Stimulated activated CD8-positive, alpha-beta memory T cell treated with anti-CD3 and anti-CD28 coated beads, Interleukin-15, amount 100 ng/mL, for 1 hour (primary cell): ENCODE results near the gene CAMTA1.
"Not testable (repeated sequence)": the region's sequence is repeated elsewhere in the genome, so short reads cannot be mapped to it uniquely, and the experiment has no call there.

Experiments
- DNase-seq: peaks from one replicate; pipeline ENCODE4 v3.0.0-alpha.2; 2020; ENCODE audit warnings: low read depth

Gene CAMTA1

GRCh38 chr1:7409278-7409677 is 624.0 kb downstream of the CAMTA1 start:
- no peak for DNase-seq

- DNase-seq, result no peak
These were observed 624.9 kb downstream of the CAMTA1 start for GRCh38 chr1:7410156-7410555.

DNA sequence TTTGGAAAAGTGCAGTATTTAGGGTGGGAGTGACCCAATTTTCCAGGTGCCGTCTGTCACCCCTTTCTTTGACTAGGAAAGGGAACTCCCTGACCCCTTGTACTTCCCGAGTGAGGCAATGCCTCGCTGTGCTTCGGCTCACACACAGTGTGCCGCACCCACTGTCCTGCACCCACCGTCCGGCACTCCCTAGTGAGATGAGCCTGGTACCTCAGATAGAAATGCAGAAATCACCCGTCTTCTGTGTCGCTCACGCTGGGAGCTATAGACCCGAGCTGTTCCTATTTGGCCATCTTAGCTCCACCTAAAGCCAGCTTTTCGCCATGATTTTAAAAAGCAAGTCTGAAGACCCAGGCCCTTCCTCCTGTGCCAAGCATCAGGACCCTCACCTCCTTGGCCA is 632.4 kb downstream of the CAMTA1 start:
- DNase-seq, result not testable (repeated sequence)

GRCh38 chr1:7418442-7419080 is 633.3 kb downstream of the CAMTA1 start:
- no peak for DNase-seq

GRCh38 chr1:7420098-7420445 is 634.8 kb downstream of the CAMTA1 start:
- no peak for DNase-seq

- no peak for DNase-seq
These were observed 635.3 kb downstream of the CAMTA1 start for GRCh38 chr1:7420470-7421100.

DNA sequence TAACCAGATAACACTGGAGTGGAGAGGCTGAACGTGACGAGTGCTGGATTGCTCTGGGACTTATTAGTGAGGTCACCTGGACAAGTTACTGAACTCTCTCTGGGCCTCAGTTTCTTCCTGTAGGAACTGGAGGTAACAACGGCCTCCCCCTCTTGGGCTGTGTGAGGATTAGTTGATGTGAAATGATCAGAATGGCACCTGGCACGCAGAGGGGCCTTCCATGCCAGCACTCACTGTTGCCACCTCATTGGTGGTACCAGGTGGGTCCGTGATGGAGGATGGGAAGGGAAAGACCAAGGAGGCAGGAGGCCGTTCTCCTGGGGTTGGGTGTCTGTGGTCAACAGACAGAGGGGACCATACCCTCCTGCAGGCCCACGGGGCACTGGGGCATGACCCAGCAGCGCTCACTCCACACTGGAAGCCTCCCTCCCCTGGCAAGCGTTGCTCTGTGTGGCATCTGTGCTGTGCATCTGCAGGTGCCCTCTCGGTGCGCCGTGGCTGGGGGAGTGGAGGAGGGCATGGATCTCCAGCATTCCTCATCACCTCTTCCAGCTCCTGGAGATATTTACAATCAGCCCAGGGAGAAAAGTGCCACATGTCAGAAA is 636.3 kb downstream of the CAMTA1 start:
- no peak for DNase-seq

DNA sequence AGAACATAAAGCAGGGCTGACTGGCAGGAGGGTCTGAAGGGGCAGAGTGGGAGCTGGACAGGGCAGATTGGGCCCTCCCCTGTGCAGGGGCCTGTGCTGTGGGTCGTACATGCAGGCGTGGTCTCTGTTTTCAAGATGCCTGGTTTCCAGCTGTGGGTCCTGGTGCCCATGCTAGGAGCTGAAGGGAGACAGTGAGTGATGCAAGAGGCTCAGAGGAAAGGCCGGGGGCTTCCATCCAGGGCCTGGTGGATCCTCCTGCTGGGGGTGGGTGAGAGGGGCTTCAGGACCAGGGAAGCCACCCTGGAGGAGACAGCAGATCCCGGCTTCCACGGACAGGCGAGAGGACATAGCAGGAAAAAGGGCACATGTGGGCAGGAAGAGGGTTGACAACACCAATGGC is 636.8 kb downstream of the CAMTA1 start:
- no peak for DNase-seq

DNA sequence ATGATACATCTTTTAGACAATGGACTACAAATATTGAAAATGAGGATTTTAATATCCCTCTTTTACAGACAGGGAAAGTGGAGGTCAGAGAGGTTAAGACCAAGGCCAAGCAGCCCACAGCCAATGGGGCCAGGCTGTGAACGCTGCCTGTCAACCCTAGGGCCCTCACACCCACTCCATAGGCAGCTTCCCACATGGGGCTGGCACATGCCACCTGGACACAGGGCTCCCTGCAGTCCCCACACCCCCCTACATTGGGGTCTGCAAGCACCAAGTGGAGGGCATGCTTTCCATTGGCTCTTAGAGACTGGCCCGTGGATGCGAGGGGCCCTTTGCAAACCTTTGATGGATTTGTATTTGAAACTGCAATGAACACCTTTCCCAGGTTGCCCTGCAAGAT is 637.3 kb downstream of the CAMTA1 start:
- DNase-seq, result no peak

- no peak for DNase-seq
These were observed 637.7 kb downstream of the CAMTA1 start for GRCh38 chr1:7422966-7423365.

GRCh38 chr1:7424352-7424890 is 639.2 kb downstream of the CAMTA1 start:
- DNase-seq, result no peak

- DNase-seq, result no peak
These were observed 640.0 kb downstream of the CAMTA1 start for GRCh38 chr1:7425229-7425628.

- DNase-seq, result no peak
These were observed 640.5 kb downstream of the CAMTA1 start for GRCh38 chr1:7425771-7426170.

DNA sequence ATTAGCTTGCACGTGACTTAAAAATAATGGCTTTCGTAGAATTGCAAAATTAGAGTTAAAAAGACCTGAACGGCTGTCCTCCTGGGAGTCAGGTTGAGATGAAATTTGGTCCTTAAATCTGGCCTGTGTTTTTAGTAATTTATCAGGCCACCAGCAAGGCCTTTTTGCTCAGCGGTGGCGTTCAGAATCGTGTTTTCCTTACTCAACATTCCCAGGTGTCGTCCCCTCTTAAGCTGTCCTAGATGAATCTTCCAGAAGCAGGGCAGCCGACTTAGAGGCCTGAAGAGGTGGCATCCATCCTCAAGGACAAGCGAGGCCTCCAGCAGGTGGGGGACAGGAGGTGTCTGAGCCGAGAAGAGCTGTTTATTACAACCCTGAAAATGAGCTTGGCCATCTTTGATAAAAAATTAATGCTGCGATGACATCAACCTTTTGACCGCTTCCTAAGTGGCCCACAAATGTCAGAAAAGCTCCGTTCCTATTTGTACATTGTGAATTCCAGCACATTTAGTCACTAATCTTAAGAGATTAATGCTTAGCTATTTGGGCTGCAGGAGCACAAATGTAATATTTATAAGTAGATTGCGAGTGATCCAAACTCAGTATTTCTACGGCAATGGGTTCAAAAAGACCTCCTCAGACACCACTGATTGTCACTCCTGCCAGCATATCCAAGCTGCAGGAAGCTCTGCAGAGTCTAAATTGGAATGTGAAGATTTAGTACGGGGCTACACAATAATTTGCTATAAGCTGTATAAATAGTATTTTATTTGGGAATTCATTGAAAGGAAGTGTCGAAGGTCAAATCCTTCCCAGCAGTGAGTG is 641.7 kb downstream of the CAMTA1 start:
- DNase-seq, result no peak

GRCh38 chr1:7427605-7428300 is 642.5 kb downstream of the CAMTA1 start:
- DNase-seq, result no peak

DNA sequence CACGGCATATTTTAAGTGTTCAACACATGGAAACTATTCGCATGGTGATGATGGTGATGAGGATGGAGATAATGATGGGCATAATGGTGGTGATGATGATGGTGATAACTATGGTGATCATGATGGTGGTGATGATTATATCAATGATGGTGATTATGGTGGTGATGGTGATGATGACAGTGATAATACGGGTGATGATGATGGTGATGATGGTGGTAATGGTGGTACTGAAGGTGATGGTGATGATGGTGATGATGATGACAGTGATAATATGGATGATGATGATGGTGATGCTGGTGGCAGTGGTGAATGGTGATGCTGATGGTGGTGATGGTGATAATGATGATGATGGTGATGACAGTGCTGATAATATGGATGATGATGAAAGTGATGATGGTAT is 644.0 kb downstream of the CAMTA1 start:
- no peak for DNase-seq

DNA sequence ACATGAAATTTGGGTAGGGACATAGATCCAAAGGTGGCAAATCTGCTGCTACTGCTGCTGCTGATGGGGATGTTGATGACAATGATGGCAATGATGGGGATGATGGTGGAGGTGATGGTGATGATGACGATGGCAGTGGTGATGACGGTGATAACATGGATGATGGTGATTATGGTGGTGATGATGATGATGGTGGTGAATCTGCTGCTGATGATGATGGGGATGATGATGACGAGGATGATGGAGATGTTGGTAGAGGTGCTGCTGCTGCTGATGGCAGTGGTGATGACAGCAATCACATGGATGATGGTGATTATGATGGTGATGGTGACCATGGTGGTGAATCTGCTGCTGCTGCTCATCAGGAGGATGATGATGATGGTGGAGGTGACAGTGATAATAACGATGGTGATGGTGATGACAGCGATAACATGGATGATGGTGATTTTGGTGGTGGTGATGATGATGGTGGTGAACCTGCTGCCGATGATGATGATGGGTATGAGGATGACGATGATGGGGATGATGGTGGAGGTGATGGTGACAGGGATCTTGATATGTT is 644.9 kb downstream of the CAMTA1 start:
- DNase-seq, result no peak

- no peak for DNase-seq
These were observed 645.4 kb downstream of the CAMTA1 start for GRCh38 chr1:7430691-7431090.

DNA sequence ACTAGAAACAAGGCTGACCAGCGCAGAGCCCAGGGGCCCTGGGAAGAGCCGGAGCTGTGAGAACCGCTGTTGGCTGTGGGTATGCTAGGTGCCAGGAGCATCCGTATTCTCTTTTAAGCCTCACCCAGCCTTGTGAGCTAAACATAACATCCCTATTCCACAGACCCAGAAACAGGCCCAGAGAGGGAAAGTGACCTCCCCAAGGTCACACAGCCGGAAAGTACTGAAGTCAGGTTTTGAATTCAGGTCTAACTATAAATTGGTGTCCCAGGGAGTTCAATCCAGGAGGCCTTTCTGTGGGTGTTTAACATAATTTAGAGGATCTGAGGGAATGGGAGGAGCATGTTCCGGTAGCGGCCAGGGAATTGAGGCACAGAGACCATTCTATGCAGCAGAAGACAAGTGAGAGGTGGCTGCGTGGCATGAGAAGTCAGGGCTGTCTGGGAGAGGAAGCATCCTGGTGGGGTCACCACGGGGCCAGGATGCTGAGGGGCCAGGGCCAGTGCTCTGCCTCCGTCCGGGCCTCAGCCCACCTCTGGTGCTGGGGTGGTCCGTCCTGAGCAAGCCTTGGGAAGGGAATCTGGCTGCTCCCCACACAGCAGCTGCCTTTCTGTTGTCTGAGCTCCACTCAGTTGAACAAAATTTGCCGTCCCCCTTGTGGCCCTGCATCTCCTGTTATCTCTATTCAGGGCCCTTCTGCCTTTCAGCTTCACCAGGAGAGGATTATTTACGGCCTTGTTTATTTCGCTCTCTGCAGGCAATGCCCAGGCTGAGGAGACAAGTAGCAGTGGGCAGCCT is 647.0 kb downstream of the CAMTA1 start:
- DNase-seq, result no peak

GRCh38 chr1:7432900-7433380 is 647.7 kb downstream of the CAMTA1 start:
- DNase-seq, result no peak

GRCh38 chr1:7434566-7434965 is 649.3 kb downstream of the CAMTA1 start:
- no peak for DNase-seq
